BLaER1 treated with 17β-estradiol and CSF1 and Interleukin-3, amounts not matched to agents 10 nM and 100 nM (cell line): ENCODE measurements around the gene KDM6A.
"Not testable (repeated sequence)": the region's sequence is repeated elsewhere in the genome, so short reads cannot be mapped to it uniquely, and the experiment has no call there.

Source experiments
- H3K27ac ChIP-seq, 11 experiments: shearing (Covaris generic); formaldehyde crosslinking; 2 replicates each; pipeline ENCODE4 v1.8.1; 2022
- H3K27me3 ChIP-seq, 11 experiments: shearing (Covaris generic); formaldehyde crosslinking; 2 replicates each; pipeline ENCODE4 v1.8.1; 2022
- H3K36me3 ChIP-seq, 11 experiments: shearing (Covaris generic); formaldehyde crosslinking; 2 replicates each; pipeline ENCODE4 v1.8.1; 2022
- H3K4me1 ChIP-seq, 10 experiments: shearing (Covaris generic); formaldehyde crosslinking; 2 replicates each; pipeline ENCODE4 v1.8.1; 2022
- H3K4me2 ChIP-seq, 11 experiments: shearing (Covaris generic); formaldehyde crosslinking; 2 replicates each; pipeline ENCODE4 v1.8.1; 2022
- H3K4me3 ChIP-seq, 10 experiments: shearing (Covaris generic); formaldehyde crosslinking; 2 replicates each; pipeline ENCODE4 v1.8.1; 2022
- H3K9ac ChIP-seq, 11 experiments: shearing (Covaris generic); formaldehyde crosslinking; 2 replicates each; pipeline ENCODE4 v1.8.1; 2022
- H3K9me3 ChIP-seq, 11 experiments: shearing (Covaris generic); formaldehyde crosslinking; replicated peaks in 1 of 11; 2 replicates each; pipeline ENCODE4 v1.8.1; 2022
- H4K20me1 ChIP-seq, 11 experiments: shearing (Covaris generic); formaldehyde crosslinking; 2 replicates each; pipeline ENCODE4 v1.8.1; 2022
- Cebpa-rat ChIP-seq, 11 experiments: shearing (Covaris generic); IDR thresholded peaks; 2 replicates each; pipeline ENCODE4 v1.8.1; 2022

KDM6A gene

DNA sequence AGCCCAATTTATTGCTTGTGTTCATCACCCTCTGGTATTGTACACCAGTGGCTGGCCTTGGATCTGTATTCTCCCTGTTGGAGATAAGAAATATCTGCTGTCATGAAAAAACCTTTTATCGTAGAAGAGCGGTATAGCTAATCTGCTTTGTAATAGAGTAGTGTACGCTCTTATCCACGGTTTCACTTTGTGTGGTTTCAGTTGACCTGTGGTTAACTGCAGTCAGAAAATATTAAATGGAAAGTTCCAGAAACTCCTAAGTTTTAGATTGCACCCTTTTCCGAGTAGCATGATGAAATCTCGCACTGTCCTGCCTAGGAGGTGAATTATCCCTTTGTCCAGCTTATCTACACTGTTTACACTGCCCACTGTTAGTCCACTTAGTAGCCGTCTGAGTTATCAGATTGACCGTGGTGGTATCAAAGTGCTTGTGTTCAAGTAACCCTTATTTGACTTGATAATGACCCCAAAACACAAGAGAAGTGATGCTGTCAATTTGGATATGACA, 42.4 kb downstream of the KDM6A start:
- peak overlapping the region in 2 of 11 experiments; percentile 25 to 37; a peak in 4 of 22 replicates for H3K4me2 ChIP-seq
- H3K27ac ChIP-seq: no peak overlapping the region
- H3K9me3 ChIP-seq: peaks cover 23 to 51% (median 48%) of the 10 kb centered on the region in 11 experiments
- TF ChIP-seq Cebpa-rat (IDR thresholded peaks at IDR 0.05): no peak
- peaks cover 45 to 91% (median 75%) of the 10 kb centered on the region in 11 experiments for H4K20me1 ChIP-seq
- H3K4me1 ChIP-seq: peaks cover 0 to 50% (median 15%) of the 10 kb centered on the region in 10 experiments; a peak in 15 of 20 replicates
- no peaks in the 10 kb centered on the region for H3K27me3 ChIP-seq
- peaks cover 14 to 48% (median 32%) of the 10 kb centered on the region in 11 experiments; a peak in 20 of 22 replicates for H3K36me3 ChIP-seq
- H3K9ac ChIP-seq: no peak overlapping the region
- H3K4me3 ChIP-seq: no peak overlapping the region

DNA sequence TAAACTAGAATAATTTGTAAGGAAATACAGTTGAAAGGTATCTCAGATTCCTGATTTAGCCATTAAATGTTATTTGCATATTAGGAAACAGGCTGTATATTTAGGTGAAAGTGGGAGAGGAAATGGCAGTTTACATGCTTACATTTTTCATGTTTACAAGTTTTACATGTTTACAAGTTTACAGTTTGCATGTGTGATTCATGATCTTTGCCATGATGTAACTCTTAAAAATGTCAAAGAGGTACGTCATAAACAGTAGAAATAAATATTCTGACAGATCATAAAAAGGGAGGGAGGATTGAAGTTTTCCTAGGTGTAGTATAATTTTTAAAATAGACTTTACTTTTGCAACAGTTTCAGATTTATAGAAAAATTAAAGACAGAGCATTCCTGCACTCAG, 45.7 kb downstream of the KDM6A start:
- H3K27me3 ChIP-seq: no peaks in the 10 kb centered on the region
- TF ChIP-seq Cebpa-rat (IDR thresholded peaks at IDR 0.05): no peak
- peaks cover 0 to 50% (median 46%) of the 10 kb centered on the region in 11 experiments; a peak in 18 of 22 replicates for H3K9me3 ChIP-seq
- H3K4me1 ChIP-seq: peaks cover 0 to 61% (median 21%) of the 10 kb centered on the region in 10 experiments; a peak in 16 of 20 replicates
- H3K27ac ChIP-seq: no peak overlapping the region
- H4K20me1 ChIP-seq: peaks cover 58 to 100% (median 96%) of the 10 kb centered on the region in 11 experiments
- H3K9ac ChIP-seq: no peak overlapping the region
- no peak overlapping the region for H3K4me2 ChIP-seq
- no peak overlapping the region for H3K4me3 ChIP-seq
- peaks cover 0 to 43% (median 25%) of the 10 kb centered on the region in 11 experiments; a peak in 19 of 22 replicates for H3K36me3 ChIP-seq

DNA sequence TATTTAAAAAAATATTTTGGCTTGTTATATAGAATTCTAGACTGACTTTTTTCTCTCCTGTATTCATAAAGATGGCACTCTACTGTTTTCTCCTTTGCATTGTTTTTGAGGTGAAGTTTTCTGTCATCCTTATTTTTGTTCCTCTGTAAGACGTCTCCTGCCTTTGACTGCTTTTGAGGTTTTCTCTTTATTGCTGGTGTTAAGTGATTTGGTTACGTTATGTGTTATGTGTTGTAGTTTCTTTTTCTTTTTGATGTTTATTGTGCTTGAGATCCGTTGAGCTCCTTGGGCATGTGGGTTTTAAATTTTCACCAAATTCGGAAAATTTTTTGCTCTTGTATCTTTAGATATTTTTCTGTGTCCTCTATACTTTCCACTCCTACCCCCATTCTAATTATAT, 50.0 kb downstream of the KDM6A start:
- H4K20me1 ChIP-seq: peaks cover 55 to 99% (median 95%) of the 10 kb centered on the region in 11 experiments; a peak in 21 of 22 replicates
- H3K27ac ChIP-seq: no peak overlapping the region
- H3K36me3 ChIP-seq: peaks cover 0 to 59% (median 32%) of the 10 kb centered on the region in 11 experiments; a peak in 19 of 22 replicates
- peaks cover 0 to 28% (median 10%) of the 10 kb centered on the region in 10 experiments; a peak in 10 of 20 replicates for H3K4me1 ChIP-seq
- H3K9ac ChIP-seq: no peak overlapping the region
- no peak overlapping the region for H3K4me2 ChIP-seq
- no peak for TF ChIP-seq Cebpa-rat (IDR thresholded peaks at IDR 0.05)
- peaks cover 0 to 76% (median 66%) of the 10 kb centered on the region in 11 experiments; a peak in 18 of 22 replicates for H3K9me3 ChIP-seq
- no peaks in the 10 kb centered on the region for H3K27me3 ChIP-seq
- no peak overlapping the region for H3K4me3 ChIP-seq

DNA sequence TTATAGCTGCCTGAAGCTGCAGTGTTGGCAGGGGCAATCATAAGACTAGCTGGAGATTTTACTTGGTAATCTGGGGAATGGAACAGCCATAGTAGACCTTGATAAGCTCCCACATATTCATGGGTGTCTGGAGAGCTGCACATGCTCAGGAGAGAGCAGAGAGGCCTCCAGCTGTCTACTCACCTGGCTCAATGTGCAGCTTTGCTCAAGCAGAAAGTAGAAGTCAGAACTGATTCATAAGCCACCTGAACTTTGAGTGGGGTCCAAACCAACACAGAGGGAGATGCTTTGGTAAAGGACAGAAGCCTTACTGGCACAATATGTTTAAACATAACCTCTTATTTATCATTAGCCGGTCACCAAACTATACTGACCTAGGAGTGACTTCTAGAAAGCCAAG, 54.4 kb downstream of the KDM6A start:
- Histone ChIP-seq H3K36me3 (peaks cover 0 to 66% (median 47%) of the 10 kb centered on the region in 11 experiments; a peak in 20 of 22 replicates), H3K9me3 (peaks cover 13 to 83% (median 76%) of the 10 kb centered on the region in 11 experiments; a peak in 21 of 22 replicates), H3K27ac (no peak overlapping the region), H3K4me3 (no peak overlapping the region), H3K4me2 (no peak overlapping the region), H3K9ac (no peak overlapping the region), H3K27me3 (no peaks in the 10 kb centered on the region), H4K20me1 (peaks cover 47 to 100% (median 96%) of the 10 kb centered on the region in 11 experiments; a peak in 21 of 22 replicates), H3K4me1 (peaks cover 0 to 7% (median 0%) of the 10 kb centered on the region in 10 experiments; a peak in 5 of 20 replicates)
- no peak for TF ChIP-seq Cebpa-rat (IDR thresholded peaks at IDR 0.05)

DNA sequence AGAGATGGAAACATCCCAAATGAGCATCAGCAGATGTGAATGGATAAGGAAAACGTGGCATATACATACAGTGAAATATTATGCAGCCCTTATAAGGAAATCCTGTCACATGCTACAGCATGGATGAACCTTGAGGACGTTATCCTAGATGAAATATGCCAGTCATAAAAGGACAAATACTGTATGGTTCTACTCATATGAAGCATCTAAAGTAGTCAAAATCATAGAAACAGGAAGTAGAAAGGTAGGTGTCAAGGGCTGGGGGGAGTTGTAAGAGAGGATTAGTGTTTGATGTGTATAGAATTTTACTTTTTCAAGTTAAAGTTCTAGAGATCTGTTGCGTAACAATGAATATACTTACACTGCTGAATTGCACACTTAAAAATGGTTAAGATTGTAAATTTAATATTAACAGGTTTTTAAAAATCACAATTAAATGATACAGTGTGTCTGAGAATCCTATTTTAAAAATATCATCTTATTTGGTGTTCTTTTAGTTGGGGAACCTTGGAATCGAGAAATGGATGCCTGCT, 58.5 kb downstream of the KDM6A start:
- no peak overlapping the region for H3K9ac ChIP-seq
- peak in 2 of 11 experiments; percentile 22 to 31; a peak in 1 of 22 replicates for TF ChIP-seq Cebpa-rat (IDR thresholded peaks at IDR 0.05)
- peaks cover 65 to 100% (median 98%) of the 10 kb centered on the region in 11 experiments for H4K20me1 ChIP-seq
- no peak overlapping the region for H3K4me2 ChIP-seq
- H3K36me3 ChIP-seq: peaks cover 0 to 66% (median 50%) of the 10 kb centered on the region in 11 experiments; a peak in 19 of 22 replicates
- H3K27ac ChIP-seq: no peak overlapping the region
- peaks cover 13 to 87% (median 68%) of the 10 kb centered on the region in 11 experiments; a peak in 21 of 22 replicates for H3K9me3 ChIP-seq
- peaks cover 0 to 17% (median 2%) of the 10 kb centered on the region in 10 experiments; a peak in 5 of 20 replicates for H3K4me1 ChIP-seq
- H3K4me3 ChIP-seq: no peak overlapping the region
- H3K27me3 ChIP-seq: no peaks in the 10 kb centered on the region

DNA sequence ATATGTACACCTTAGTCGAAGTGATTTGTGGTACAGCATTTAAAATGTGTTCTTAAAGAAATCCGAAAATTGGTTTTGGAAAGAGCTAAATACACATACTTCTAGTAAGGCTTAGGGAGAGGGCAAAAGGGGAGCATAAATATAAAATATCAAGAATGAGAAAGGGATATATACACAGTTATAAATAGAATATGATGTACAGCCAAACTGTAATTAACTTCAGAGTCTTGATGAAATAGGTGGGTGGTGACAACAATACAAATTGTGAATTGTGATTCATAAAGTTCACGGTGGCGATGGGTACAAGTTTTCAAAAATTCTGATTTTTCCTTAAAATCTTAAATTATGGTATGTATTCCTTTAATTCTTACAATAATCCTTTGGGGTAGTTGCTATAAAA, 62.2 kb downstream of the KDM6A start:
- no peak overlapping the region for H3K4me3 ChIP-seq
- H3K27ac ChIP-seq: no peak overlapping the region
- H3K9ac ChIP-seq: no peak overlapping the region
- H4K20me1 ChIP-seq: peaks cover 79 to 100% (median 99%) of the 10 kb centered on the region in 11 experiments
- H3K4me1 ChIP-seq: peaks cover 0 to 25% (median 2%) of the 10 kb centered on the region in 10 experiments; a peak in 5 of 20 replicates
- H3K36me3 ChIP-seq: peaks cover 0 to 81% (median 58%) of the 10 kb centered on the region in 11 experiments; a peak in 19 of 22 replicates
- H3K4me2 ChIP-seq: no peak overlapping the region
- TF ChIP-seq Cebpa-rat (IDR thresholded peaks at IDR 0.05): no peak
- H3K9me3 ChIP-seq: peaks cover 0 to 97% (median 60%) of the 10 kb centered on the region in 11 experiments; a peak in 18 of 22 replicates
- no peaks in the 10 kb centered on the region for H3K27me3 ChIP-seq

DNA sequence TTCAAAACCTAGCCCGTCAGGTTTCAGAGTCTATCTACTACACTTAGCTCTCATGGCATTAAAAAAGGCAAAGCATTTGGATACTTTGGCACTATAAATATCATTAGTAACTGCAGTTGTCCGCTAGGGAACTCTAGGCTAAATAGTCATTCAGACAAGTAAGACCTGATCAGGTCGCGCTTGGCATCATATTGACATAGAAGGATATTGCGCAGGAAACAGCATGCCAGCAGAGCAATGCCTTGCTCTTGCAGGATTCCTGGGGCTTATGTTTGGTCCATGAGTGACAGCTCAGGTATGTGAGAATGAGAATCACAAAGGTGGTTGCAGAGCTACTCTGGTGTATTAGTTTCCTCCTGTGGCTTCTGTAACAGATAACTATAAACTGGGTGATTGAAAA, 62.7 kb downstream of the KDM6A start:
- TF ChIP-seq Cebpa-rat (IDR thresholded peaks at IDR 0.05): no peak
- Histone ChIP-seq H3K9me3 (peaks cover 0 to 97% (median 60%) of the 10 kb centered on the region in 11 experiments; a peak in 18 of 22 replicates), H3K27ac (no peak overlapping the region), H3K4me3 (no peak overlapping the region), H3K4me1 (peaks cover 0 to 27% (median 2%) of the 10 kb centered on the region in 10 experiments; a peak in 5 of 20 replicates), H3K9ac (no peak overlapping the region), H4K20me1 (peaks cover 79 to 100% (median 99%) of the 10 kb centered on the region in 11 experiments), H3K36me3 (peaks cover 0 to 81% (median 62%) of the 10 kb centered on the region in 11 experiments; a peak in 19 of 22 replicates), H3K27me3 (no peaks in the 10 kb centered on the region), H3K4me2 (0 out of 22 replicates have a peak overlapping the region, but pooled peaks of 1 of the 11 experiments have one; percentile 3)

DNA sequence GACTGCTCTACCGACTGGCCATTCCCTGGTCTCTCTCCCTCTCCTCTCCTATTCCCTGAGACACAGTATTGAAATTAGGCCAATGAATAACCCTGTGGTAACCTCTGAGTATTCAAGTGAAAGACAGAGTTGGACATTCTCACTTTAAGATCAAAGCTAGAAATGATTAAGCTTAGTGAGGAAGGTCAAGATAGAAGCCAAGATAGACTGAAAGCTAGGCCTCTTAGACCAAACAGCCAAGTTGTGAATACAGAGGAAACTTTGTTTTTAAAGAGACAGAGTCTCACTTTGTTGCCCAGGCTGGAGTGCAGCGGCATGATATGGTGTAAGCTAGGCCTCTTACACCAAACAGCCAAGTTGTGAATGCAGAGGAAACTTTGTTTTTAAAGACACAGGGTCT, 64.6 kb downstream of the KDM6A start:
- peaks cover 0 to 36% (median 2%) of the 10 kb centered on the region in 10 experiments; a peak in 5 of 20 replicates for H3K4me1 ChIP-seq
- peaks cover 61 to 98% (median 83%) of the 10 kb centered on the region in 11 experiments for H4K20me1 ChIP-seq
- H3K27ac ChIP-seq: no peak overlapping the region

DNA sequence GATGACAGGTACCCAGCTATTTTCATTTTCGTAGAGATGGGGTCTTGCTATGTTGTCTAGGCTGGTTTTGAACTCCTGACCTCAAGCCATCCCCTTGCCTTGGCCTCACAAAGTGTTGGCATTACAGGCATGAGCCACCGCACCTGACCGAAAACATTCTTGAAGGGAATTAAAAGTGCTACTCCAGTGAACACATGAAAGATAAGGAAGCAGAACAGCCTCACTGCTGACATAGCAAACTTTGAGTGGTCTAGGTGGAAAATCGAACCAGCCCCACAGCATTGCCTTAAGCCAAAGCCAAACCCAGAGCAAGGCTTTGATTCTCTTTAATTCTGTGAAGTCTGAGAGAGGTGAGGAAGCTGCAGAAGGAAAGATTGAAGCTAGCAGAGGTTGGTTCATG, 65.1 kb downstream of the KDM6A start:
- H3K27me3 ChIP-seq: no peaks in the 10 kb centered on the region
- TF ChIP-seq Cebpa-rat (IDR thresholded peaks at IDR 0.05): no peak
- H3K4me1 ChIP-seq: peaks cover 0 to 35% (median 2%) of the 10 kb centered on the region in 10 experiments; a peak in 5 of 20 replicates
- H3K36me3 ChIP-seq: peaks cover 0 to 82% (median 56%) of the 10 kb centered on the region in 11 experiments; a peak in 20 of 22 replicates
- H3K27ac ChIP-seq: no peak overlapping the region
- no peak overlapping the region for H3K4me3 ChIP-seq
- H3K9me3 ChIP-seq: peaks cover 8 to 98% (median 65%) of the 10 kb centered on the region in 11 experiments; a peak in 20 of 22 replicates
- peak overlapping the region in 1 of 11 experiments; percentile 46; a peak in 2 of 22 replicates for H3K4me2 ChIP-seq
- H3K9ac ChIP-seq: no peak overlapping the region
- H4K20me1 ChIP-seq: peaks cover 60 to 93% (median 80%) of the 10 kb centered on the region in 11 experiments

More for the DNA sequence above, 64.6 kb downstream of the KDM6A start:
- no peak for TF ChIP-seq Cebpa-rat (IDR thresholded peaks at IDR 0.05)
- peaks cover 3 to 98% (median 64%) of the 10 kb centered on the region in 11 experiments; a peak in 20 of 22 replicates for H3K9me3 ChIP-seq
- H3K36me3 ChIP-seq: peaks cover 0 to 82% (median 57%) of the 10 kb centered on the region in 11 experiments; a peak in 19 of 22 replicates
- no peak overlapping the region for H3K4me3 ChIP-seq
- H3K27me3 ChIP-seq: no peaks in the 10 kb centered on the region
- H3K4me2 ChIP-seq: peak overlapping the region in 1 of 11 experiments; percentile 46; a peak in 2 of 22 replicates
- H3K9ac ChIP-seq: no peak overlapping the region

DNA sequence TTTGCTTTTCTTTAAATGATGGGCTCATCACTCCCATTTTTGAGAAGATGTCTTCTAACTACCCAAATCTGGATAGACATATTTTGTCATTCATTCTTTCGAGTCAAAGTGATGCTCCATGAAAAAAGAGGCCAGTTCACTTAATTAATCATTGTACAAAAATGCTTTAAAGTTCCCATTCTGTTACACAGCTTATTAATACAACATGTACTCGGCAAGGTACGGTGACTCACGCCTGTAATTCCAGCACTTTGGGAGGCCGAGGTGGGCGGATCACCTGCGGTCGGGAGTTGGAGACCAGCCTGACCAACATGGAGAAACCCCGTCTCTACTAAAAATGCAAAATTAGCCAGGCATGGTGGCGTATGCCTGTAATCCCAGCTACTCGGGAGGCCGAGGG, 67.6 kb downstream of the KDM6A start:
- not testable (repeated sequence) for H3K9ac ChIP-seq, H3K4me3 ChIP-seq, H3K27ac ChIP-seq, H3K27me3 ChIP-seq
- Histone ChIP-seq H4K20me1 (peaks cover 37 to 91% (median 60%) of the 10 kb centered on the region in 11 experiments; a peak in 21 of 22 replicates), H3K9me3 (peaks cover 32 to 98% (median 80%) of the 10 kb centered on the region in 11 experiments), H3K4me1 (peaks cover 0 to 19% (median 0%) of the 10 kb centered on the region in 10 experiments; a peak in 4 of 20 replicates), H3K36me3 (peaks cover 18 to 97% (median 71%) of the 10 kb centered on the region in 11 experiments; a peak in 21 of 22 replicates), H3K4me2 (peak overlapping the region in 1 of 11 experiments; percentile 19; a peak in 1 of 22 replicates)
